Kidney epithelial cell (primary cell): ENCODE results near the gene FAM118B. TPM values are rescaled to one million over a fixed set of nuclear protein-coding genes. Genes with fewer than 3 reads are reported as not detected.

Experiments
- DNase-seq: peaks from one replicate; pipeline ENCODE4 v3.0.0-alpha.2; 2010; ENCODE audit warnings: low read depth
- H3K27me3 ChIP-seq: 2 replicates; pipeline ENCODE4 v1.6.0; 2011; ENCODE audit warnings: low read length; ENCODE audit not compliant: control insufficient read depth, insufficient read depth
- H3K36me3 ChIP-seq: 2 replicates; pipeline ENCODE4 v1.5.1; 2011; ENCODE audit warnings: low read length; ENCODE audit not compliant: control insufficient read depth, insufficient read depth
- H3K4me3 ChIP-seq: 2 replicates; pipeline ENCODE4 v1.5.1; 2011; ENCODE audit warnings: low read depth, mild to moderate bottlenecking, control low read depth, low read length
- CTCF ChIP-seq: IDR thresholded peaks from 2 replicates; pipeline ENCODE4 v1.5.1; 2011; ENCODE audit warnings: mild to moderate bottlenecking, moderate library complexity, low read length, control low read depth, inconsistent platforms; ENCODE audit not compliant: insufficient read depth, poor library complexity, severe bottlenecking
- total RNA-seq: library from RNA; depleted of rRNA; stranded (reverse); fragments of >200 nt; gene quantifications from 2 replicates; pipeline ENCODE4 v1.2.3, GENCODE V29; 2015

Gene FAM118B
- total RNA-seq, 1 donor from 2014 or later, result 36.0 TPM

- no peaks in the 10 kb centered on the region for H3K27me3 ChIP-seq
- H3K36me3 ChIP-seq, result no peaks in the 10 kb centered on the region
- H3K4me3 ChIP-seq, result no peak overlapping the region
- no peak for DNase-seq
- TF ChIP-seq CTCF, result no peak
Measured at GRCh38 chr11:126173257-126173656, 38.3 kb upstream of the FAM118B start.

GRCh38 chr11:126174816-126175215 lies 36.8 kb upstream of the FAM118B start:
- TF ChIP-seq CTCF, result no peak
- no peaks in the 10 kb centered on the region for H3K36me3 ChIP-seq
- no peak overlapping the region for H3K4me3 ChIP-seq
- H3K27me3 ChIP-seq, result no peaks in the 10 kb centered on the region
- no peak for DNase-seq

GRCh38 chr11:126175393-126175792 lies 36.2 kb upstream of the FAM118B start:
- no peaks in the 10 kb centered on the region for H3K27me3 ChIP-seq
- H3K4me3 ChIP-seq, result no peak overlapping the region
- DNase-seq, result no peak
- H3K36me3 ChIP-seq, result no peaks in the 10 kb centered on the region
- no peak for TF ChIP-seq CTCF

GRCh38 chr11:126176853-126177470 lies 34.6 kb upstream of the FAM118B start:
- DNase-seq, result no peak
- no peaks in the 10 kb centered on the region for H3K36me3 ChIP-seq
- TF ChIP-seq CTCF, result no peak
- no peak overlapping the region for H3K4me3 ChIP-seq
- no peaks in the 10 kb centered on the region for H3K27me3 ChIP-seq

- no peak for DNase-seq
- Histone ChIP-seq H3K27me3 (no peaks in the 10 kb centered on the region), H3K4me3 (no peak overlapping the region), H3K36me3 (no peaks in the 10 kb centered on the region)
- TF ChIP-seq CTCF, result no peak
Measured at GRCh38 chr11:126181939-126182730, 29.4 kb upstream of the FAM118B start.
